Fibroblast of the conjunctiva (primary cell): ENCODE results near the gene SKA1.
"Not testable (repeated sequence)": the region's sequence is repeated elsewhere in the genome, so short reads cannot be mapped to it uniquely, and the experiment has no call there.

Experiments
- DNase-seq: peaks from one replicate; pipeline ENCODE4 v3.0.0-alpha.2; 2010; ENCODE audit warnings: low read depth

The SKA1 gene

DNA sequence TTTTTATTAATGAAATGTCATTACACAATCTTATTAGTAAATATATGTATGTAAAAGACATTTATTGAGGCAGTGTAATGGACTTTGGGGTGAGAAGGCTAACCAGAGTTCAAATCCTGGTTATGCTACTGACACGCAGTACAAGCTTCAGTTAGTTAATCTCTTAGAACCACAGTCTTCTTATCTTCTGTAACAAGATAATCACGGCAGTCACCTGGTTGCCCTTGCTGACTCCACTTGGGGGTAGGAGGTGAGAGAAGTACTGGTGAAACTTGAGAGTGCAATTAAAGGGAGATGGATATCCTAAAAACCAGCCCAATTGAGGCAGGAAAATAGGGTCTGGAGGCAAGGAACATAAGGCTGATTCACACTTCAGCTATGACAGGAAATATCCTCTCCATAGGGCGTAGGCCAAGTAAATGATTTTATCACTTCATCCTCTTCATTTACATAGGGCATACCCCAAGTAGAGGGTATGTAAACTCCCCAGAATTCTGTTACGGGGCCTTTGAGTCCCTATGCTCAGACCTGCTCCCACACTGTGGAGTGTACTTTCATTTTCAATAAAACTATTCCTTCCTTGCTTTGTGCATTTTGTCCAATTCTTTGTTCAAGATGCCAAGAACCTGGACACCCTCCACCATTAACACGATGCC lies 21.3 kb downstream of the SKA1 start:
- DNase-seq: no peak

DNA sequence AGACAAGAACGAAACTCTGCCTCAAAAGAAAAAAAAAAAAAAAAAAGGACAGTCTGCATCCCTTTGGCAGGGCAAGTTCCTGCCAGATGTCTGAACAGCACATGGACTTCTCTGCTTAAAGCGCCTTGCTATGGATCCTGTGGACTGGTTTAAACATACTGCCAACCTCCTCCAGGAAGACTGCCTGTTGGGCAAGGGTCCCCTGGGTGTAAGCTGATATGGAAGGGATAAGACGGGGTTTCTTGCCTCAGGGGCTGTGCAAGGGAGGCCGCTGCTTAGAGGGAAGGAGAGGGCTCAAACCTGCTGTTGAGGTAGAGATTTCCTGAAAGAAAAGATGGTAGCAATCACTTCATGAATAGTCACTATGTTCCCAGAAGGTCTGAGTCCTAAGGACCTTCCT lies 22.2 kb downstream of the SKA1 start:
- DNase-seq: peak; percentile 4

DNA sequence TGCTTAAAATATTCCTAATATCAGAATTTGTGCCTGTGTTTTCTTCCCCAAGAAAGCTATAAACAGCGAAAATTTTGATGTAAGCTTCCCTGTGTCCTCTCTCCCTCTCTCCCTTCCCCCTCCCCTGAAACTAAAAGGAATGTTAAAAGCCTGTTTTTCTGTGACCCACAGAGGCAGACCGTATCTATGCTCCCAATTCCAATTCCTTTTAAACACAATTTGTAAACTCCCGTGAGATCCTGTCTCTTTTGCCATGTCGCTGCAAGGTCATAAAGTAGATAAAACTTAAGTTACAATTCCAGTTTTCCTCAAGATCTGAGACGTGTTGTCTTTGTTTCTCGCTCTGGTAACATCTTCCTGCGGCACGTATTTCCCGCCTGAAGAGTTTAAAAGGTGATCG lies 23.3 kb downstream of the SKA1 start:
- DNase-seq: no peak

DNA sequence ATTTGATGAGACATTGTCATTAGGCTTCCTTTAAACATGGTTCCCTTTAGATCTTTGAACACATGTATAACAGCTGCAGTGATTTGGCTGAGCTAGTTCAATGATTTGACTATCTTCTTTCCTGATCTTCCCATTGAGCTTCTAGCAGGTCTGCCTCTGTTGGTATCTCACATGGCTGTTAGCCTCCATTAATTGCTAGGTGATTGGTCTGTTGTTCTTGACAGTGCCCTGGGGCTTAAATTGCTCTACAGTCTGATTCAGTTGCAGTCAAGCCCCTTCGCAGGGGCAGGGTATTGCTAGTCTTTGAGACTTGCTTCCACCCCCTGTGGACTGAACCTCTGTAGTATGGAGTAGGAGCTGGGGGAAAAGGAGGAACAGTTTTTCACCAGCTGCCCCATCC lies 24.1 kb downstream of the SKA1 start:
- DNase-seq: no peak

DNA sequence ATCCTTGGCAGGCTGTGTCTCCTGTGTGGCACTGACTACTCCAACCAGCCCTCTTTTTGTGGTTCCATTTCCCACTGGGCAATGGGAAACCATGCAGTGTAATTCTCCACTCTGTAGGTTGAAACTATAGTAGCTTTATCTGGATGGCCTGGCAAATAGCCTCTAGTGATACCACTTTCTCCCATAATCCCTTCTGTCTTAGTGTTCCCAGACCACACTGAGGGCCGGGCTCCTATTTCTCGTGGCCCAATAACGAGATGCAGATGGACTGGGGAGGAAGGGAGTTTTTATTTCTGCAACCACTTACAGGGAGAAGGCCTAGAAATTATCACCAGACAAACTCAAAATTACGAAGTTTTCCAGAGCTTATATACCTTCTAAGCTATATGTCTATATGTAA lies 24.7 kb downstream of the SKA1 start:
- no peak for DNase-seq

DNA sequence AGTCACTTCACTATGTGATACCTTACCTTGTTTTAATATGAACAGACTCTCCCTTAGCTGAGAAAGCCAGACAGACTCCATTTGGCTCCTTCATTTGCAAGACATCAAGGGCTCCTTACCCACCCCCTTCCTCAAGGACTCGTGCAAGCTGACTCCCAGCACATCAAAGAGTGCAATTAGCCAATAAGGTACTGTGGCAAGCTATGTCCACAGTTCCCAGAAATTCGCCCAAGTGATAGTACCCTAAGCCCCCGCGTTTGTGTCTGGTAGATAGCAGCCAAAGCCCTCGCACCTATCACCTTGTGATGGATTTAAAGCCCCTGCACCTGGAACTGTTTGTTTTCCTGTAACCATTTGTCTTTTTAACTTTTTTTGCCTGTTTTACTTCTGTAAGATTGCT lies 25.6 kb downstream of the SKA1 start:
- DNase-seq: not testable (repeated sequence)

DNA sequence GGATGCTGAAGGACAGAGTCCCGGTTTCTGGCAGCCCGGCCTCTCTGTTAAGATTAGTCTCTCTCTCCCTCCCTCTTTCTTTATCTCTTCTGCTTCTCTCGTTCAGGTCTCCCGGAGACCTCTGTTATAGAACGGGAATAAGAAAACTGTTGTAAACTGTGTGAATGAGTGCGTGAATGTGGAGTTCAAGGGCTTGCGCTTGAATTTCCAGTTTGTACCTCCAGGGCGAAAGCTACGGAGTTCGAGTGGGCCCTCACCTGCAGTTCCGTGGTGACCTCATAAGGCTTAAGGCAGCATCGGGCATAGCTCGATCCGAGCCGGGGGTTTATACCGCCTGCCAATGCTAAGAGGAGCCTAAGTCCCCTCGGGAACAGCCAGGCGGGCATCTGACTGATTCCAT lies 26.4 kb downstream of the SKA1 start:
- no peak for DNase-seq

DNA sequence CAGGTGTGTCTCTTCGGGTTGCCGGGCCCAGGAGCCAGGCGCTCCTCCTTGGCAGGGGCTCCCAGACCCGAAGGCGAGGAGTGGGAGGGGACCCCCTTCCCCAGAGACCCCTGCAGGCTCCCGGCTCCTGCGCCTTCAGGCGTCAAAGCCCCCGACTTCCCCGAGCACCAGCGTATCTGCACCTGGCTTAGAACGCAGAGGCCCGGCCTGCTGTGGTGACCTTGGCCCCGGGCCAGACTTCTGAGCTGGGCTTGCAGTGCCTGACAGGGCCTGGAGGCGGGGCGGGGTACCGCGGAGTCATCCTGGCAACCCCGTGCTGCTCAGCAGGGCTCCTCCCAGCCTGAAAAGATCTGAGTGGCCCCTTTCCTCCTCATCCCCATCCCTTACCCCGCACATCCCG lies 27.0 kb downstream of the SKA1 start:
- DNase-seq: peak; percentile 10

DNA sequence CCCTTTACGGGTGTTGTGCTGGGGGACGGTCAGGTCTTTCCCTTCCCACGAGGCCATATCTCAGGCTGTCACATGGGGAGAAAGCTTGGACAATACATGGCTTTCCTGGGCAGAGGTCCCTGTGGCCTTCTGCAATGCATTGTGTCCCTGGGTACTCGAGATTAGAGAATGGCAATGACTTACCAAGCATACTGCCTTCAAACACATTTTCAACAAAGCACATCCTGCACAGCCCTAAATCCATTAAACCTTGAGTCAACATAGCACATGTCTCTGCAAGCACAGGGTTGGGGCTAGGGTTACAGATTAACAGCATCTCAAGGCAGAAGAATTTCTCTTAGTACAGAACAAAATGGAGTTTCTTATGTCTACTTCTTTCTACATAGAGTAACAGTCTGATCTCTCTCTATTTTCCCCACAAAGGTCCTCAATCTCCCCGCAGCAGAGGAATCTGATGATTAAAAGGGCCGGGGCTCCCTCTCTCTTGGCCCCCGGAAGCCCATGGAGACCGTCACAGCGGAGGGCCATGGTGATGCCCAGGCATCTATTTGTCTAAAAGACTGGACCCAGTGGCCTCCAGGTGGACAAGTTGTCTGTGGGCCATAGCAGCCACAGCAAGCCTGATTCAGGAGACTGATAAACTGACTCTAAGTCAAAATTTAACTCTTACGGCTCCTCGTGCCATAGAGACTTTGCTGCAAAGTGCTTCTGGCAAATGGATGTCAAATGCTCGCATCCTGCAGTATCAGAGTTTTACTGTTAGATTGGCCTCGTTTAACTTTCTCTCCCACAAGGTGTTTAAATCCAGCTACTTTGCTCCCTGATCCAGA lies 30.1 kb downstream of the SKA1 start:
- DNase-seq: not testable (repeated sequence)

DNA sequence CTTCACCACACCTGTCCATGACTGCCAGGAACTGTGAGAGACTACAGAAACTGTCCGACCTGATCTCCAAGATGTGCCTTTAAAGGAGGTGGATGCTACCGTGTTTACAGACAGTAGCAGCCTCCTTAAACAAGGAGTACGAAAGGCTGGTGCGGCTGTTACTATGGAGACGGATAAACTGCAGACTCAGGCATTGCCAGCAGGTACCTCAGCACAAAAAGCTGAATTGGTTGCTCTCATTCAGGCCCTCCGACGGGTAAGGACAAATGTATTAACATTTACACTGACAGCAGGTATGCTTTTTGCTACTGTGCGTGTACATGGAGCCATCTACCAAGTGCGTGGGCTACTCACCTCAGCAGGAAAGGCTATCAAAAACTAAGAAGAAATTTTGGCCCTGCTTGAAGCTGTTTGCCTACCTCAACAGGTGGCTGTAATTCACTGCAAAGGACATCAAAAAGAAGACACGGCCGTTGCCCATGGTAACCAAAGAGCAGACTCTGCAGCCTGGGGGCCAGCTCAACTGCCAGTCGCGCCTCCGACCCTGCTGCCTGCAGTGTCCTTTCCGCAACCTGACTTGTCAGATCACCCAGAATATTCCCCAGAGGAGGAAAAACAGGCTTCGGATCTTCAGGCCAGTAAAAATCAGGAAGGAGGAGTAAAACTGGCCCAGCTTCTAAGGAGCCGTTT lies 30.9 kb downstream of the SKA1 start:
- DNase-seq: no peak

DNA sequence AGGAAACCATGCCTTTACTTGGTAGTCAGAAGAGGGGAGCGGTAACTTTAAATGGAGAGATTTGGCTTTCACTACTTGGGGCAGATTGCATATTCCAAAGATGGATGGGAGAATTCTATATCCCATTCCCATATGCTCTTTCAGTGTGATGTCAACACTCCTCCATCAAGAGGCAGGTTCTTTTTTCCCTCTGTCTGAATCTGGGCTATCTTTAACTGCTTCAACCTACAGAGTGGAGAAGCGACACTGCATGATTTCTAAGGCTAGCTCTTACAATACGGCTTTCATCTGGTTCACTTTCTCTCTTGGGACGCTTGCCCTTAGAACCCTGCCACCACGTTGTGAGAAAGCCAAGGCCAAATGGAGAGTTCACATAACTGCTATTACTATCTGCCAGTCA lies 34.4 kb downstream of the SKA1 start:
- no peak for DNase-seq

DNA sequence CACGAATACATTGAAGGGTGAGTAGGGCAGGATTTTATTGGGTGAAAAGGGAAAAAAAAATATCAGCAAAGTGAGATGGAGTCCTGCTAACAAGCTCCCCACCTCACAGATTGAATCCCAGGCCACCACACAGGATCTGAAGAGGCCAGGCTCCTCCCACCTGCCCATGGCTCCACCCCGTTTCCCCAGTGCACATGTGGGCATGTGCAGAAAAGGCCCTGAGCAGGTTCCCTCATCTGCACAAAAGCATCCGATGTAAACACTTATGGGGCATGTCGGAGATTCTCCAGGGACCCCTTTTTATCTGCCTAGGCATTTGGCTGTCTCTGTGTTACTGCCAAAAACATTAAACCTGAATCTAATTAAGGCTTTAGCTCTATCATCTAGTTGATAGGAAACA lies 35.2 kb downstream of the SKA1 start:
- DNase-seq: no peak

DNA sequence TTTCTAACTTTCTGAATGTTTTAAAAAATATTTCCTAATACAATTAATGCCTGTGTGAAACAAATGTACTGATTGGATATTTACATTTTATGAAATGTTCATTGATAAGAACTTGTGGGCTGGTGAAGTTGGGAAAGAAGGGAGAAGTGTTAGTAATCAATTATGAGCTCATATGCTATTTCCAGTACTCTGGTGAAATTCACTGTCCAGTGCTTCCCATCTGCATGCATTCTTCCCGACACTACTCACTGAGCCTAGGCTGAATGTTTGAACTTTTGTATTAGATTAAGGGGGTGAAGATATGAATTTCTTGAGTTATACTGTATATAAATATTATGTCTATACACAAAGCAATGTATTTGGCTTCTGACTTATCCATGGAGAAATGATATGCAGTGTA lies 36.0 kb downstream of the SKA1 start:
- no peak for DNase-seq

DNA sequence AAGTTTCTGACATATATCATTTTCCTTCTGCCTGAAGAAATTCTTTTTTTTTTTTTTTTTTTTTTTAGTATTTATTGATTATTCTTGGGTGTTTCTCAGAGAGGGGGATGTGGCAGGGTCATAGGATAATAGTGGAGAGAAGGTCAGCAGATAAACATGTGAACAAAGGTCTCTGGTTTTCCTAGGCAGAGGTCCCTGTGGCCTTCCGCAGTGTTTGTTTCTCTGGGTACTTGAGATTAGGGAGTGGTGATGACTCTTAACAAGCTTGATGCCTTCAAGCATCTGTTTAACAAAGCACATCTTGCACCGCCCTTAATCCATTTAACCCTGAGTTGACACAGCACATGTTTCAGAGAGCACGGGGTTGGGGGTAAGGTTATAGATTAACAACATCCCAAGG lies 42.0 kb downstream of the SKA1 start:
- not testable (repeated sequence) for DNase-seq

DNA sequence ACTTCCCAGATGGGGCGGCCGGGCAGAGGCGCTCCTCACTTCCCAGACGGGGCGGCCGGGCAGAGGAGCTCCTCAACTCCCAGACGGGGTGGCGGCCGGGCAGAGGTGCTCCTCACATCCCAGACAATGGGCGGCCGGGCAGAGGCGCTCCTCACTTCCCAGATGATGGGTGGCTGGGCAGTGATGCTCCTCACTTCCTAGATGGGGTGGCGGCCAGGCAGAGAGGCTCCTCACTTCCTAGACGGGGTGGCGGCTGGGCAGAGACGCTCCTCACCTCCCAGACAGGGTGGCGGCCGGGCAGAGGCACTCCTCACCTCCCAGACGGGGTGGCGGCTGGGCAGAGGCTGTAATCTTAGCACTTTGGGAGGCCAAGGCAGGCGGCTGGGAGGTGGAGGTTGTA lies 42.9 kb downstream of the SKA1 start:
- DNase-seq: not testable (repeated sequence)

DNA sequence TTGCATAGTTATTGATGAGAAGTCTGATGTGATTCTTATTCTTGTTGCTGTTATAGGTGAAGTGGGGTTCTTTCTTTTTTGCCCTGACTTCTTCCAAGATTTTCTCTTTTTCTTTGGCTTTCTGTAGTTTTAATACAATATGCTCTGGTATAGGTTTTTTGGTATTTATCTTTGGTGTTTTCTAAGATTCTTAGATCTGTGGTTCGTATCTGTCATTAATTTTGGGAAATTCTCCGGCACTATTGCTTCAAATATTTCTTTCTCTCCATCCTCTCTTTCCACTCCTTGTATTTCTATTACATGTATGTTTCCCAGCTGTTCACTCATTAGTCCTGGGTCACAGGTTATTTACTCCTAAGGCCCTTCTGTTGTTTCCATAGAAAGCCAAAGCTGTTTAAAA lies 43.8 kb downstream of the SKA1 start:
- no peak for DNase-seq

DNA sequence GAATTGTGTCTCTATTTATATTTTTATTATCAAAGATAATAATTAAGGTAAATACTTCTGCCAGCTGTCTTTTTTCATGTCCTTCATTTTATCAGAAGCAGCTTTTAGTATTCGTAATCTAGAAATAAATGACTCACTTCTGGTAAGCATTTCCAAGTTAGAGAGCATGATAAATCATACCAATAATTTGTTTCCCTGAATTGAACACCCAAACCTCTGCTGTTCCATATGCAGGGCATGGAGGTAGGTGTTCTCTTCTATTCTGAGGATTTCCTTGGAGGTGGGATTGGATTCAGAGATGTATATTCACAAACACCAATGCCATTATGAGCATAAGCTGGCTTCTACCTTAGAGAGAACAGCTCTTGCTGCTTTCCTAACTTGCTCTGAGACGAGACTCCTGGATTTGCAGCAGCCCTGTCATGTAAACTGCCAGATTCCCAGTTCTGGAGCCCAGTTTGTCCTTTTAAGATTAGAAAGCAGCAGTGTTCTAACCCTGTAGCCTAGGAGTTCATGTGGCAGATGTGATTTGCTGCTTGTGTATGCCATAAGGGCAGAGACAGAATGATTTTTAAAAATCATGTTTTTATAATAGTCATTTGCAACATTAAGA lies 47.5 kb downstream of the SKA1 start:
- no peak for DNase-seq

DNA sequence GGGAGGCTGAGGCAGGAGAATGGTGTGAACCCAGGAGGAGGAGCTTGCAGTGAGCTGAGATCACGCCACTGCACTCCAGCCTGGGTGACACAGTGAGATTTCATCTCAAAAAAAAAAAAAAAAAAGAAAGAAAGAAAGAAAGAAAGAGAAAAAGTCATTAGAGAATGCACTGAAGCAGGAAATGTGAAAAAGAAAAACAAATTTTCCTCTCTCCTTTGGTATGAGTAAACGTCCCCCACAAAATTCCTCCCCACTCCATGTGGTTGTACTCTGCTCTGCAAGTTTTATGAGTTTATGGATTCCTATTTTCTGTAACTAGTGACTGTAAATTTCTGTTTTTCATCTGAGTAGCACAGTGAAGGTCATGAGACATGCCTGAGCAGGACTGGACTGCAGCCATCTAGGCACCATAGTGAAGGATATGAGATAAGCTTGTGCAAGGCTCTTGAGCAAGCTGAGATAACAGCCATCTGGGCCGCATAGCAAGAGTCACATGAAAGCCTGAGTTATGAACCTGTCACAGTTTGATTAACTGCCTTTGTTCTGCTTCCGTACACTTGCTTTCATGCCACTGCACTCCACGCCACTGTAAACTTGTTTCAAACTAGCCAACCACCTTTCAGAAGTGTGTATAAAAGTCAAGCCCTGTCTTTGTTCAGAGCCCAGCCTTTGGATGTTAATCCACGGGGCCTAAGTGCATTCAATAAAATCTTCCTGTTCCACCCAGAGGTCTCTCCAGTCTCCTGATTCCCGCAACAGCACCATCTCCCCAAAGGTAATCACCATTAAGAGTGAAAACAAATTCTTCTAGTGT lies 50.2 kb downstream of the SKA1 start:
- DNase-seq: no peak

DNA sequence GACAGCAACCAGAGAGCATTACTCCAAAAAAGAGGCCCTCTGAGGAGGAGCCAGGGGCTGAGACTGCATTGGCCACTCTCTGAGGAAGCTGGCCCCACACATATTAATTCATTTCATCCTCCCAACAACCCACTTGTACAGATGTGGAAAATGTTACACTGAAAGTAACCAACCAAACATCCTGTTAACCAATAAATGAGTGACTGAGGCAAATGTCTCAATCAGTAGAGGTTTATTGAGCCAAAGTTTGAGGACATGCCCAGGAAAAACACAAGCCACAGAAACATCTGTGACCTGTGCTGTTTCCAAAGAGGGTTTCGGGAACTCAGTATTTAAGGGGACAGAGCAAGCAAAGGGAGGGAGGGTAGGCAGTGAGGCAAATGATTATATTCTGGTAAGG lies 53.0 kb downstream of the SKA1 start:
- DNase-seq: no peak

DNA sequence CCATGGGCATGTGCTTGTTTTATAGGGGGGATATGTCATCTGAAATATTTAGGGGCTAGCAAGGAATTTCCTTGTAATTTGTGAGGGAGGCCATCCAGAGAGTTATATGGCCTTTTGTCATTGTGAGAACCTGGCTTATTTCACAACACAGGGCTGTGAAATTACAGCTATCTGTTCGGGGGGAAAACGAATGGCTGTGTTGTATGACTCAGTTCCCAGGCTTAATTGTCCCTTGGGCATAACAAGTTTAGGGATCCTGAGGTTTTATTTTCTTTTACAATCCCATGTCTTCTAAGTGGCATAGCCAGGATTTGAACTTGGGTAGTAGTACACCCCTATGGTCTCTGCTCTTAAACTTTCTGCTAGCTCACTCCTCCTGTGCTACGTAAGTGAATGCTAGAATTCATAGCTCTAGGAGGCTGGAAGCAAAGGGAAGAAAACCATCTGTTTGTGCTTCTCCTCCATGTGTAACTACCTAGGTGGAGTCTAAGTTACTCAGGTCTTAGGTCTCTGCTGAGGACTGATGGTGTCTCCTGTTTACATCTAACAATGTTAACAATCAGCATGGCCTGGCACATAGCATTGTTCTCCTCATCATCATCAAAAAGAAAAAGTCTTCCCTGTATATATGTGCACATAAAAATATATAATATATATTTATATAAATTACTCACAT lies 53.8 kb downstream of the SKA1 start:
- DNase-seq: no peak

DNA sequence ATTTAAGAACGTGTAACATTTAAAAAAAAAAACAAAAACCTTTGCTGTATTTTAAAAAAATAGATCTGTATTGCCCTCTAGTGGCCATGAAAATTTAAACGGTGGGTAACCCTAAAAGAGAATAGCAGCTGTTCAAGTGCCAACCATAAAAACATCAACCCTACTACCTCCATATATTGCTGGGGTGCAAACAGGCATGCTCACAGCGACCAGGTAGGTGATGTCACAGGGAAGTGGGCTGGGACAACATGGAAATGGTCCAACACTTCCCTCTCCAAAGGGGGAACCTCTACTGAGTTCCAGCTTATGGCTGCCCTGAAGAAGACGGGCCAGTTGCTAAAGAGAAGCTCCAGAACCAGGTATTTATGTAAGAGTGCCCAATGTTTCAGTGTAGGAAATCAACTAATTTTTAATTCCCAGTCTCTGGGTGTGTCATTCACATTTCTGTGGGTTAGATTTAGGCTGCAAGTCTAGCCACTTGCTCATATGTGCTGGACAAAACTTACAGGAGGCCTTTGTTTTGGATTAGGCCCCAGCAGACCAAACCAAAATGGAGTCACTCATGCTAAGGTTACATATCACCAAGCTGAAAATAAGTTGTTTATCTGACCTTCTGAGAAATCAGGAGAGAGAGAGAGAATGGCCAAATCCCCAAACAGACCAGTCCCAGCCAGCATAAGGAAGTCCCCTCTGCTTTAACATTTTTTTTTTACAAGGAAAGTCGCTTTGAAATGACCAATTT lies 54.5 kb downstream of the SKA1 start:
- no peak for DNase-seq
